GM10847 (cell line): ENCODE results near the gene NDUFS7.

Source experiments
- POLR2A ChIP-seq: IDR thresholded peaks from 2 replicates; pipeline ENCODE4 v1.6.1; 2011; ENCODE audit not compliant: insufficient read length; ENCODE audit errors: extremely low read depth

Gene NDUFS7

GRCh38 chr19:1438933-1439354, 55.2 kb downstream of the NDUFS7 start:
- no peak for TF ChIP-seq POLR2A

GRCh38 chr19:1440418-1440801, 56.7 kb downstream of the NDUFS7 start:
- TF ChIP-seq POLR2A: no peak

GRCh38 chr19:1441022-1441426, 57.3 kb downstream of the NDUFS7 start:
- TF ChIP-seq POLR2A: no peak

GRCh38 chr19:1441677-1442438, 58.2 kb downstream of the NDUFS7 start:
- no peak for TF ChIP-seq POLR2A
